Limb (tissue), 2 donors: ENCODE data around the gene VGF.
"Not testable (repeated sequence)": the region's sequence is repeated elsewhere in the genome, so short reads cannot be mapped to it uniquely, and the experiment has no call there.

Experiments
- DNase-seq, 2 donors: peaks; one replicate each; pipeline ENCODE4 v3.0.0-alpha.2; 2016; ENCODE audit errors: extremely low spot score in 2 of 2

Gene VGF

GRCh38 chr7:101165075-101165957, at the start of gene VGF:
VGF (minus strand) TSS chr7:101165569; CDS start chr7:101164843, 726 bp downstream.
- peak; percentile 93 to 95 for DNase-seq

GRCh38 chr7:101212014-101212413, 46.6 kb upstream of the VGF start:
- DNase-seq: no peak

- DNase-seq: no peak
These were observed 46.1 kb upstream of the VGF start for GRCh38 chr7:101211501-101211900.

GRCh38 chr7:101210143-101210542, 44.8 kb upstream of the VGF start:
- no peak for DNase-seq

GRCh38 chr7:101208794-101209193, 43.4 kb upstream of the VGF start:
- no peak for DNase-seq

- no peak for DNase-seq
These were observed 42.1 kb upstream of the VGF start for GRCh38 chr7:101207459-101207858.

GRCh38 chr7:101206665-101207042, 41.3 kb upstream of the VGF start:
- DNase-seq: no peak

- no peak for DNase-seq
These were observed 40.7 kb upstream of the VGF start for GRCh38 chr7:101205901-101206664.

GRCh38 chr7:101203740-101204738, 38.7 kb upstream of the VGF start:
- not testable (repeated sequence) for DNase-seq

- DNase-seq: no peak
These were observed 37.2 kb upstream of the VGF start for GRCh38 chr7:101202603-101202918.

- no peak for DNase-seq
These were observed 36.6 kb upstream of the VGF start for GRCh38 chr7:101201695-101202602.

GRCh38 chr7:101200862-101201599, 35.7 kb upstream of the VGF start, which contains the start of gene MOGAT3:
MOGAT3 (minus strand) TSS chr7:101201036; CDS start chr7:101200854, 182 bp downstream.
- DNase-seq: no peak

GRCh38 chr7:101200504-101200861, 35.1 kb upstream of the VGF start:
- no peak for DNase-seq

GRCh38 chr7:101199522-101199921, 34.2 kb upstream of the VGF start:
- DNase-seq: not testable (repeated sequence)

- no peak for DNase-seq
These were observed 33.1 kb upstream of the VGF start for GRCh38 chr7:101198476-101198875.

GRCh38 chr7:101197991-101198390, 32.6 kb upstream of the VGF start:
- DNase-seq: no peak

- DNase-seq: no peak
These were observed 30.5 kb upstream of the VGF start for GRCh38 chr7:101195884-101196283.

GRCh38 chr7:101189109-101189508, 23.7 kb upstream of the VGF start:
- DNase-seq: no peak

- DNase-seq: no peak
These were observed 21.6 kb upstream of the VGF start for GRCh38 chr7:101186844-101187428.
